NB4 (cell line): Measurements from ENCODE around the gene KRTAP12-3.
"Not testable (repeated sequence)": the region's sequence is repeated elsewhere in the genome, so short reads cannot be mapped to it uniquely, and the experiment has no call there.

ENCODE experiments used
- DNase-seq: peaks from one replicate; pipeline ENCODE4 v3.0.0; 2010; ENCODE audit warnings: low read depth
- H3K4me3 ChIP-seq: one replicate; pipeline ENCODE4 v1.5.1; 2011; ENCODE audit warnings: mild to moderate bottlenecking, low read depth, low read length, moderate library complexity
- CTCF ChIP-seq: IDR thresholded peaks from one replicate; pipeline ENCODE4 v1.5.1; 2012; ENCODE audit warnings: low read depth, low read length
- MYC ChIP-seq: IDR thresholded peaks from 2 replicates; pipeline ENCODE4 v1.6.1; 2011; ENCODE audit warnings: low read depth, low read length
- POLR2A ChIP-seq: IDR thresholded peaks from 2 replicates; pipeline ENCODE4 v1.6.1; 2011; ENCODE audit warnings: mild to moderate bottlenecking; ENCODE audit not compliant: insufficient read length; ENCODE audit errors: extremely low read depth
- TF ChIP-seq, protein P1 (sequence below): IDR thresholded peaks from 2 replicates; pipeline ENCODE4 v1.6.1; 2011; ENCODE audit warnings: low read depth, low read length

The KRTAP12-3 gene

DNA sequence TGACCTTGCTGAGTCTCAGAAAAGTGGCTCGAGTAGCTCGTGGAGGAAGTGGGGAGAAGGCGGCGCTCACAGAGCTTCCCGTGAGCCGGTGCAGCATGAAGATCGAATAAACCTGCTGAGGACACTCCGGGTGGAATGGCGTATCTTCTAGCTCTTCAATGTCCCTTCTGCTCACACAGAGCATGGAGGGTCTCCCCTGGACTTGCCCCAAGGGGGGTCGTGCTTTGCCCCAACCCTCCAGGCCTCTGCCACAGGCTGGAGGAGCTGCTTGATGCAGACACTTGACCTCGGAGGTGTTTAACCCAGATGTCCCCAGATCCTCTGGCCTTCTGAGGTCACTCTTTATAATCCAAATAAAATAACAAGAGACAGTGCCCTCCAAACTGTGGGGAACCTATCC, 37.0 kb downstream of the KRTAP12-3 start:
- TF ChIP-seq CTCF (no peak), MYC (no peak), POLR2A (no peak)
- TF ChIP-seq, protein P1, sequence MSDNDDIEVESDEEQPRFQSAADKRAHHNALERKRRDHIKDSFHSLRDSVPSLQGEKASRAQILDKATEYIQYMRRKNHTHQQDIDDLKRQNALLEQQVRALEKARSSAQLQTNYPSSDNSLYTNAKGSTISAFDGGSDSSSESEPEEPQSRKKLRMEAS: no peak
- H3K4me3 ChIP-seq: no peak overlapping the region
- DNase-seq: no peak

- no peak for DNase-seq
- TF ChIP-seq, protein P1: no peak
- TF ChIP-seq POLR2A: no peak
- TF ChIP-seq CTCF: no peak
- no peak for TF ChIP-seq MYC
- no peak overlapping the region for H3K4me3 ChIP-seq
These were observed 37.5 kb downstream of the KRTAP12-3 start for GRCh38 chr21:44695184-44695583.

DNA sequence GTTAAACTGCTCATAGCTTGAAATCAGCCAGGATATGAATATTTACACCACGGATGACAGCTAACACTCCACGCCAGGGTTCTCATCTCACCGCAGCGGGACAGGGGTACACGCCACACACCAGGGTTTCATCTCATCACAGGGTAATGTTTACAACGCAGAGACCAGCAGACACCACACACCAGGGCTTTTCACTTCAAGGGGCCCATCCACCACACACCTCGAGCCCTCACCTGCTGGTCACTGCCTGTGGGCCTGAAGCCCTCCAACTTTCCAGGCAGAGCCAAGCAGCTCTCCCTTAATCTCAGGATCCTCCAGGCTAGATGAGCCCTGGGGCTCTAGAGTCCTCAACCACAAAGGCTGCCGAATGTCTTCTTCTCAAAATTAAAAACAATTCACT, 37.9 kb downstream of the KRTAP12-3 start:
- H3K4me3 ChIP-seq: no peak overlapping the region
- no peak for TF ChIP-seq POLR2A
- TF ChIP-seq CTCF: no peak
- TF ChIP-seq MYC: no peak
- TF ChIP-seq, protein P1: no peak
- DNase-seq: no peak

GRCh38 chr21:44696572-44696971, 38.8 kb downstream of the KRTAP12-3 start:
- no peak overlapping the region for H3K4me3 ChIP-seq
- TF ChIP-seq CTCF: no peak
- no peak for TF ChIP-seq POLR2A
- TF ChIP-seq MYC: no peak
- TF ChIP-seq, protein P1: no peak
- no peak for DNase-seq

DNA sequence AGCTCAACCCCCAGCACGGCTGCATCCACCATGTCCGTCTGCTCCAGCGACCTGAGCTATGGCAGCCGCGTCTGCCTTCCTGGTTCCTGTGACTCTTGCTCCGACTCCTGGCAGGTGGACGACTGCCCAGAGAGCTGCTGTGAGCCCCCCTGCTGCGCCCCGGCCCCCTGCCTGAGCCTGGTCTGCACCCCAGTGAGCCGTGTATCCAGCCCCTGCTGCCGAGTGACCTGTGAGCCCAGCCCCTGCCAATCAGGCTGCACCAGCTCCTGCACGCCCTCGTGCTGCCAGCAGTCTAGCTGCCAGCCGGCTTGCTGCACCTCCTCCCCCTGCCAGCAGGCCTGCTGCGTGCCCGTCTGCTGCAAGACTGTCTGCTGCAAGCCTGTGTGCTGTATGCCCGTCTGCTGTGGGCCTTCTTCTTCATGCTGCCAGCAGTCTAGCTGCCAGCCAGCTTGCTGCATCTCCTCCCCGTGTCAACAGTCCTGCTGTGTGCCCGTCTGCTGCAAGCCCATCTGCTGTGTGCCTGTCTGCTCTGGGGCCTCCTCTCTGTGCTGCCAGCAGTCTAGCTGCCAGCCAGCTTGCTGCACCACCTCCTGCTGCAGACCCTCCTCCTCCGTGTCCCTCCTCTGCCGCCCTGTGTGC, 39.6 kb downstream of the KRTAP12-3 start, which contains the start of gene KRTAP10-12:
TSS of gene KRTAP10-12 (plus strand) at position 1 of the 639 bp plus-strand sequence. CDS start at position 31, 30 bp downstream.
- H3K4me3 ChIP-seq, DNase-seq: not testable (repeated sequence)

DNA sequence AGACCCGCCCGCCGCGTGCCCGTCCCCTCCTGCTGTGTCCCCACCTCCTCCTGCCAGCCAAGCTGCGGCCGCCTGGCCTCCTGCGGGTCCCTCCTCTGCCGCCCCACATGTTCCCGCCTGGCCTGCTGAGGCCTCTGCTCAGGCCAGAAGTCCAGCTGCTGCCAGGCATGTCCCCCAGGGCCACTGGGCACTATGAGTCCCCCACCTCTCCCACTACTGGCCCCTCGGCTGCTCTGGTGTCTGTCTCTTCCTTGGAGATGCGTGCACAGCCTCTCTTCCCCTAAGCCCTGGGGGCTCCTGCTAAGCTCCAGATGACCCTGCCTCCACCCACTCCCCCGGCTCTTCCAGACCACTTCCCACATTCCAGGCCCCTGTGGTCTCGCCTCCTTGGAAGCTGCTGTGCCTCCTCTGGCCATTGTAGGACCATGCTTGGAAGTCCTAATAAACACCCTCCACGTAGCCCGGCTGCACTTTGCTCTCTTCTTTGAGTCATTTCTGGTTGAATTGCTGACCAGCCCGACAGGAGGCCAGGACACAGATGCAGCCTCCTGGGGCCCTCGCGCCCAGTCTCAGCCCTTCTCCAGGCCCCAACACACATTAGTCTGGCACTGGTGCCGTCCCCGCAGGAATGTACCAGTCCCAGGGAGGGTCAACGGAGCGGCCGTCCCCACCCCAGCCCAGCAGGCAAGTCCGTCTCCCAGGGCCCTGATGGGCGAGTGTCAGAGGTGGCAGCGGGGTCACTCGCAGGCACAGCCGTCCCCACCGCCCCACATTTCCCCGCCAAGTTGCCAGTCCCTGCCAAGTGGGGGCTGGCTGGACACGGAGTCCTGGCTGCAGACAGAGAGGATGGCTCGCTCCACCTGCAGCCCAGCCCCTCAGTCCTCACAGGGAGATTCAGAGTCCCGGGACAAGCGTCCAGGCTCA, 40.3 kb downstream of the KRTAP12-3 start:
- H3K4me3 ChIP-seq: no peak overlapping the region
- TF ChIP-seq MYC (no peak), CTCF (no peak), POLR2A (no peak)
- TF ChIP-seq, protein P1: no peak
- no peak for DNase-seq
